Measurements from ENCODE around the gene RBM3.
A peak's percentile ranks its signal among the peaks of the same experiment; 100 is the strongest.

GRCh38 chrX:48591255-48591791 lies 17.0 kb downstream of the RBM3 start:
- TF ChIP-seq CTCF (IDR thresholded peaks at IDR 0.05) (peak in 4 of 7 experiments; percentile 35 to 47 (median 42)), POLR2A (IDR thresholded peaks at IDR 0.05) (peak; percentile 68 to 73 (median 70))

Data from body of pancreas (tissue), 4 donors.